Skin of body (tissue), 2 donors: Measurements from ENCODE around the gene IQSEC1. TPM values are rescaled to one million over a fixed set of nuclear protein-coding genes. Genes with fewer than 3 reads are reported as not detected.

ENCODE experiments used
- DNase-seq: peaks from one replicate; lab custom pipeline; 2025; lab: John Stamatoyannopoulos, UW
- total RNA-seq: library from RNA; depleted of rRNA; stranded (reverse); fragments of >200 nt; gene quantifications from one replicate; pipeline ENCODE4 v1.2.3, GENCODE V29; 2014

Gene IQSEC1
- total RNA-seq, 1 donor from 2014 or later, result 21.5 TPM

DNA sequence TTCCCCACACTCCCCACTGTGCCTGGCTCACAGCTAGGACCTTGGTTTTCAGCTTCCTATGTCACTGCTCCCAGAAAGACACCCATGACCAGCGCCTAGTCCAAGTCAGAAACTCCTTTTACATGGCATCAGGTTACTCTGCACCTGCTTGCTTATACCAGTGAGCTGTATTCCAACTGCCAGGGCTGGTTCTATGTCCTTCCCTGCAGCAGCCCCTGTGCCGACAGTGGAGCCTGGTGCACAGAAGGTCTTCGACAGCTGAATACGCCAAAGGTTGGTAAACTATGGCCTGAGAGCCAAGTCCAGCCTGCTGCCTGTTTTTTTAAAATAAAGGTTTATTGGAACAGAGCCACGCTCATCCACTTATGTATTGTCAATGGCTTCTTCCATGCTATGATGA lies 102.5 kb downstream of the IQSEC1 start:
- no peak for DNase-seq

DNA sequence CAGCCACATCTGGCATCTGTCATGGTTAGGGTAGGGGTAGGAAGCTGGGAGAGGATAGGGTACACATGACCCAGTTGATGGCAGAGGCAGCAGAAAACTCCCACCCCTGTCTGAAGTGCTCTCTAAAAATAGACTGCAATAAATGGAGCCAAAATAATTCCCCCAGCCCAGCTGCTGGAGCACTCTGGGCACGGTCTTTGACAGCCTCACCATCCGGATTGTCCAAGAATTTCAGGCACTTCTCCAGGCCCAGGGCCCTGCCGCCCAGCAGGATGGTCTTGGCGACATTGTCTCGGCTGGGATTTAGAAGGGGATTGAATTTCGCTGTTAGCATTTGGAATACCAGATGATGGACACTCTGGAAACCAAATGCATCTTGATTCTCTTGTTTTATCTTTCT lies 103.7 kb downstream of the IQSEC1 start:
- peak; percentile 54 for DNase-seq

DNA sequence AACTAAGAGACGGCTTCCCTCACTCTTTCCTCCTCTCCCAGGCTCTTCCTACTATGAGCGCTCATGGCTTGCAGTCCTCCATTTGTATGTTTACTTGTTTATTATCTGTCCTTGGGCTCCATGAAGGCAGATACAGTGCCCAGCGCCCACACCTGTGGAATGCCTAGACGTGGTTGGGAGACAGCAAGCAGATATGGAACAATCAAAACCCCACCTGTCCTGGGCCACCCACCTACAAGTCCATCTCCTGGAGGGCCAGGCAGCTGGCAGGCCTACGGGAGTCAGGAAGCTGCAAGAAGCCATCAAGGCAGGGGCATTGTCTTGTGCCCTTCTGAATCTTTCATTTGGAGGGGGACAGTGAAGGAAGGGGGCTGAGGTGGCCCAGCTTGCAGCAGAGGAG lies 104.7 kb downstream of the IQSEC1 start:
- no peak for DNase-seq

DNA sequence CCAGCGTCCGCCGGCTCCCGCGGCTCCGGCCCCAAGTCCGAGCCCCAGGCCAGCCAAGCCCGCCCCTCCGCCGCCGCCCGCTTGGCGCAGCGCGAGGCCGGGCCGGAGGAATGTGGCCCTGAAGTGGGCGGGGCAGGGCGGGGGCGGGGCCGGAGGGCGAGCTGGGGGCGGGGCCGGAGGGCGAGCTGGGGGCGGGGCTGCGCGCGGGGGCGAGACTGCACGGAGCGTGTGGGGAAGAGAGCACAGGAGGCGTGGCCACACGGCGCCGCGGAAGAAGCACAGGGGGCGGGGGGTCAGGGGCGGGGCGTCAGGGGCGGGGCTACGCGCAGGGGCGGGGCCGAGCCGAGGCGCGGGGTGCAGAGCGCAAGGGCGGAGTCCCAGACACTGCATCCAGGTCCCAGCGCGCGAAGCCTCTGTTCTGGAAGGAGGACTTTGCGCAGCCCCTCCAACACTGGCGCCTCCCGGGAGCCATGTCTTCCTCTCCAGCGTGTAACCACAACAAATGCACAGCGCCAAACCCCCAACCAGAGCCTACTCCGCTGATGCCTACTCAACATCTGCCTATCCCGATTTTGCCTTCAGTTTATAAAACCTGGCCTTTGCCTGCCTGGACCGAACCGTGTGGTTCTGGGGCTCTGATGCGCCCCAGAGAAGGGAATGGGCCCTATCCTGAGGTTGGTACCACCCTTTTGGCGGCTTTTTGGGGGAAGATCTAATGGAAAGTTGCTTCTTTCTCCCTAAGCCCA lies 105.5 kb downstream of the IQSEC1 start:
- DNase-seq, result peak; percentile 89

DNA sequence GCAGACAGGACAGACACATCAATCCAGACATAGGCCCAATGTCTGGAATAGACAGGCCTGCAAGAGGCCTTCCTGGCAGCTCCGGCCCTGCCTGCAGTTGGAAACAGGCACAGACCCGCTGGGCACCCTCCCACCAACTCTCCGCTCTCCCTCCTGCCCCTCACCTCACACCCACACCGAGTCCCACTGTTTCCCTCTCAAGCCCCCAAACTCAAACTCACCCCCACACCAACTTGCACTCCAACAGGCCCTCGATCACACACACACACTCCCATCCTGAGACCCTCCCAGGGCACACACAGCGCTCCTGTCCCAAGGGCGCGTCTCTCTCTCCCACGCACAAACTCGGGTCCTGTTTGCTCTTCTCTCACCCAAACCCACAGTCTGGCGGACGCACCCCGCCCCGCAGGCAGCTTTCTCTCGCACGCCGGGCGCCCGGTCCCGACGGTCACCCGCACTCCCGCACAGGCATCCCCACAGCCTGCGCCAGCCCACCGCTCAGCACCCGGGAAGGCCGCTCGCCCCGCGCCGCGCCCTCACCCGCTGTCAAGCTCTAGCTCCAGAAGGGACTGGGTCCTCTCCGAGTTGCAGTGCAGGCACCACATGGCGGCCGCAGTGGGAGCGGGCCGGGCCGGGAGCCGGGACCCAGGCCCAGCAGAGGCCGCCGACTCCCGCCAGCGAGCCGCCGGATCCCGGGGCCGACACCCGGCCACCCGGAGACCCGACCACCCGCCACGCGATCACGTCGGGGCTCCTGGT lies 106.2 kb downstream of the IQSEC1 start:
- no peak for DNase-seq

DNA sequence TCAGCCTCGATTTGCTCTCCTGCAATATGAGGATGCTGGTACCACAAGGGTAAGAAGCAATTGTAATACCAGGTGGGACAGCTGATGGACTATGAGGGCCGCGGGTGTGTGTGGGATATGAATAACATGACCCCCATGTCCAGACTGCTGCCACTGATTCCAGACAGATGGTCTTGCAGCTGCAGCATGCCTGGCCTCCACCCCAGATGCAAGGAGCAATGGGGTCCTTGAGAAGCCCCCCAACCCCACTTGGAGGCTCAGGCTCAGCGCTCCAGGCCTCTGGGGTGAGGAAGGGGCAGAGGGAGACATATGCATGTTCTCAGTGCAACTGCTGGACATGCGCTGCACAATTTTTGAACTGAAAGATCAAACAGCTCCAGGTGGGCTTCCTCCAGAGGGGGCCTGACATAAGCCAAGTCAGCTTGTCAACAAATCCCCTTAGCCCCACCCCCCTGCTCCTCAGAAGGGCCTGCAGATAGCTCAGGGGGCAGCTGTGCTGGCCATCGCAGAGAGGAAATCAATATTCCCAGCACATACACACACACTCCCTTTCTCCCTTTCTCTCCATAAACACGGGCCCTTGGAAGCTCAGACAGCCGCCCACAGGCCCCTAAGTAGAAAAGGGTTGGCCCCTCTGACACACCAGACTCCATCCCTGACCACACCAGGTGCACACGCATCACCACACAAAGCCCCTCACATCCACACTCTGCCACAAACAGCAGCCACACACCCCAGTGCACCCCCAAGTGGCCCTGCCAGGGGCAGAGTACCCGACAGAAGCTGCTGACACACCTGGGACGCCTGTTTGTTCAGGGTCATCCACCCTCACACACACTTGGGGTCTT lies 107.0 kb downstream of the IQSEC1 start:
- no peak for DNase-seq

DNA sequence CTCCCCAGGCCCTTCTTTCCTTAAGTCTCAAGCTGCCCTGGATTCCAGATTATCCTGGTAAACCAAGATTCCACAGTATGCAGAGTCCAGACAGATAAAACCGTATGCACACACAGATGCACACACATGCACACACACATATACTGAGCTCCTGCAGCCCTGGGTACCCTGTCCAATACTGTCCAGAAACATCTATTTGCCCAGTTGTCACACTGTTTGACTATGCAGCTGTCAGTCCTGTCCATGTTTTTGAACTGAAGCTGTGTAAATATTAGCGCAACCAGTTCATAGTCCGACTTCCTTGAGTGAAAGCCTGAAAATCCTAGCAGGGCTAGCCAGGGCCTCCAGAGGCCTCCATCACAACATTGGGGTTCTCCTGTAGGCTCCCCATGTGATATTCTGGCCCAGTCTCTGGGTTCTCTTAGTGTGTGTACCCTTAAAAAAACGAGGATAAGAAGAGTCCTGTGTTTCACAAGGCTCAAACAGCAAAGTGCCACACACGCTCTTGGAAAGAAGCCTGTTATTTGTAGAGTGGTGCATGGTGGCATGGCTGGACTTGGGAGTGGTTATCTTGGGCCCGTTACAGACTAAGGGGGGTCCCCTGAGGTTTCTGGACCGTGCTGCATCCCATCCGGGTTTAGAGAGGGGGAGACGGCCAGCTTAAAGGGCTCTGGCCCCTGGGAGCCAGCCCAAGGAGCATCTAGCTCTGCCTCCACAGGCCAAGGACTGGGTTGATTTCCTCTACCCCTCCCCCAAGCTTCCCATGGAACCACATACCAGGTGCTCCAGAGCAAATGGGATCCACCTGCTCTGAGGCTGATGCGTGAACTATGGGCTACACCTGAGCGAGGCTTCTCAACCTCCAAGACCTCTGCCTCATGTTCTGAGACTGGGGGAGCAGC lies 108.3 kb downstream of the IQSEC1 start:
- DNase-seq, result no peak

DNA sequence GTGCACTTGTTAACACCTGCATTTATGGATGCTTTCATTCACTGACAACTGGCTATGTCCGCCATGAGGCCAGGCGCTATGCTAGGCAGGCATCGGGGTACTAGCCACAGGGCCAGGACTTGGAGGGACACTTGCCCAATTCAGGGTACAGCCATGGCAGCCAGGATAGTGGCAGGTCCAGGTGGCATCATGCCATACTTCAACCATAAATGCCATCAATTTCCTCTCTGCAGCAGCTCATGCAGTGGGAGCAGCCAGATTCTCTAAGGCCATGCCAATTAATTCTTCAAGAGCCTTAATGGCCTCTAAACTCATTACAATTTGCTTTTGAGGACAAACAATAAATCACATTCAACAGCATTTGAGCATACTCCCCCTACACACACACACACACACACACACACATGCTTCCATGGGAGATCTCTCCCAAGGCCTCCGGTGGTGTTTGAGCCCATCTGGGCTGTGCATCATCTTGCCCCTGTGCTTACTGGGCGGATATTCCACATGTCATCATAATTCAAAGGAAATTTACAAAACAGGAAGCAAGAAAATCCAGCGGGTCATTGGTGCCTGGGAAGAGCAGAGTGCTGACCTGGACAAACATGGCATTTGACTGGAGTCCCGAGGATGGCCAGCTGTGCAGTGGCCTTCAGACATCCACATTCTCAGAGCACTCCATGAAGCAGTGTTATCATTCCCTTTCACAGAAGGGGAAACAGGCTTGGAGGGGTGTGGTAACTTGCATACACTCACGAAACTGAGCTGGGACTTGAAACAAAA lies 109.1 kb downstream of the IQSEC1 start:
- DNase-seq, result peak; percentile 32

DNA sequence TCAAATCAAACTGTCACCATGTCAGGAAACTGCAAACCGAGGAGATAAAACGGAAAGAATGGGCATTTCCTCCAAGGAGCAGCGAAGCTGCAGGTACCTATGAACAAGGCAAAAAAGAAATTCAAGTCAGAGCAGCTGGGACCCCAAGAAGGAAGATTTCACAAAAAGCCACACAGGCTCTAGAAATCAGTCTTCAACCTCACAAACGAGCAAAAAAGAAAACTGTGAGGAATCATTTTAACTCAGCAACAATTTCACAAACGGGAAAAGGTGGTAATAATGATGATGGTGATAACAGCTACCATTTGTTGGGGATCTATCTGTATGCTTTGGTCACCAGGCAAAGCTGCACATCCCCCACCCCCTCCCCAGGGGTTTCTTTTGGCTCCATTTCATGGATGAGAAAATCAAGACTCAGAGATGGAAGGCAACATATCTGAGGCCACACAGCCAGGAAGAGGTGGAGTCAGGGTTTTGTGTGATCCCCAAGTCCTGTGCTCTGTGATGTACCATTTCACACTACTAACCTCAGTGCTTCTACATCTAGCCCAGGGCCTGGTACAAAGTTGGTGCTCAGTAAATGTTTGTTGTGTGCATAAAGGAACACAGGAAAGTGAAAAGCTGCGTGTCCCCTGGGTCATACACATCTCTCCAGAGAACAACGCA lies 109.9 kb downstream of the IQSEC1 start:
- no peak for DNase-seq

DNA sequence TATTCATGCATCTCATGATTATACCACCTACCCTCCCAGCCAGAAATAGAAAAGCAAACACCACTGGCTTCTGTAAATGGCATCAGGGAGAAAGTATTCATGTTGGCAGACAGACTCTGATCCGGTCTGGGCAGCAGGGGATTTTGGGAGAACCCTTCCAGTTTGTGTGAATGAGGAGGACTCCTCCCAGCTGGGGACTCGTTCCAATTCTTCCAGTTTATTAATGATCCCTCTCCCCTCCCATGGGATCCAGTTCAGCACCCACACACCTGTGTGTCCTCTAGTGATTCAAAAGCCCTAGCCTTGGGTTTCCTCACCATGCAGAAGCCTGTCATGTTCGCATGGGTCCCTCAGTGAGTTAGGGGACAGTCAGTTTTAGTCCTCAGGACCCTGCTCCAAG lies 110.9 kb downstream of the IQSEC1 start:
- no peak for DNase-seq

DNA sequence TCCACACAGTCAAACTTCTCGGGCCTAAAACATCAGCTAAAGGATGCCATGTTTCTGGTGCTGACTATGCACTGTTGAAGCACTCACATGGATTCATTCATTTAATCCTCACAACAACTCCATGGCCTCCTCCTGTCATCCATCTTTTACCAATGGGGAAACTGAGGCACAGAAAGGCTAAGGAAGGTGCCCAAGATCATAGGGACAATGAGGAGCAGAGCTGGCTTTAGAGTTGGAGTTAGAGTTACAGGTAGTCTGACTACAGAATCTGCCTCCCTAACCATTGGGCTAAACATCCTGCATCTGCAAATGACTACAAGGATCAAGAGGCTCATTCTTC lies 111.6 kb downstream of the IQSEC1 start:
- DNase-seq, result no peak

DNA sequence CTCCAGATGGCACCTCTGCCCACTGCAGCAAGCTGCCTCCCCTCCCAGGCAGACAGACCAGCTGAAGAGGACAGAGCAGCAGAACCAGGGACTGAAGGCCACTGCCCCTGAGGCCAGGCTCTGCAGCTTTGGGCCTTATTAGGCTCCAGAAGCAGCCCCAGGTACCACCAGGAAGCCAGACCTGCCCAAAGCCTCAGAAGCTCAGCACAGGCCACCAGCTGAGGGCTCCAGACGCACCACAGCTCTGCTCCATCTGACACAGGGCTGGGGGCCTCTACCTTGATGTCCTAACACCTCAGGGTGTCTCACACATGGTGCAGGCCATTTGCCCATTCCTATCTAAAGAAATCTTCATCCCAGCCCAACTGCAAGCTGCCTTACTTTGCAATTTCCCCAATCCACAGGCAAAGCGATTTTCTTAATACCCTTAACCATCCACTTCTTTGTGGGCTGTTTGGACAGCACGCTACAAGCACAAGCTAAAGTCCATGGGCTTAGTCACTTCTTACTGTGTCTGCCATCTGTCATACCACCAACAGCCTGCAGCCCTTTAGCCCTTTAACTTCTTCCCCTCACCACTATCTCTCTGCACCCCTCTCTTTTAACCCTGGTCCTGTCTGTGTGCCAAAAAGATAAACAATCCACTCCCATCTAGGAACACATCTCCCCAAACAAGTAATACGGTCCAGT lies 112.1 kb downstream of the IQSEC1 start:
- DNase-seq, result no peak

DNA sequence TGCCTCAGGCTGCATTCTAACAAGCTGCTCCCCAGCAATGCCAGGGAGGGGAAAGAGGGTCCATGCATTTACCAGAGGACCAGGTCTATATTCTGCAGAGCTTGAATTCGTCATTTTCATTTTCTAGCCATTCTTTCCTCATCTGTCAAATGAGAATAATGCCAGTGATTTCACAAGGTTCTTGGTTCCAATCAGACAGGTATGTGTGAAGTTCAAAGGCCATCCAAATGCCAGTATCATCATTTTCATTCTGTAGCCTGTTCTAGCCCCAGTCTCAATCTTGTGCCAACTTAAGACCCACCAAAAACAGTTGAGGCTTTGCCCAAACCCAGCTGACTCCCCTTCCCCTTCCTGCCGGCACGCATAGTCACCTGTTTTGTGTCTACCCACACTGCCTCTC lies 112.7 kb downstream of the IQSEC1 start:
- no peak for DNase-seq

DNA sequence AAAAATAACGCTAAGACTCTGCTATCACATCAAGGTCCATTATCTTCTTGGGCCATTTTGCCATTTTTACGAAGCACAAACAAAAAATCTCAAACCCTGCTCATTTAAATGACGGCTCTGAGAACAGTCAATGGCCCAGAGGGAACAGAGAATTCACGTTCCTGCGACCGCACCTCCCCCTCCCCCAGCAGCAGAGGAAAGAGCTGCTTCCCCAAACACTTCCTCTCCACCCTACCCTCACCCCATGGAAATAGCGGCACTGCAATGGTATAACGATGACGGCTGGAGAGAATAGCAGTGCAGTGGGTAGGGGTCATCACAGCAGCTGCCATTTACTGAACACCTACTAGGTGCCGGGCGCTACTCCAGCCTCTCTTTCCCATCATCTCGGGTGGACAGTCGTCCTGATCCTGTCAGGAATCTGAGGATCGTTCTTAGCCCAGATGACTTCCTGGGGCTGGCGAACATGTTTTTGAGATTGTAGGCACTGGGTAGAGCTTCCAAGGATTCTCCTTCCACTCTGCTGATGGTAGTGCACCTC lies 113.3 kb downstream of the IQSEC1 start:
- no peak for DNase-seq

DNA sequence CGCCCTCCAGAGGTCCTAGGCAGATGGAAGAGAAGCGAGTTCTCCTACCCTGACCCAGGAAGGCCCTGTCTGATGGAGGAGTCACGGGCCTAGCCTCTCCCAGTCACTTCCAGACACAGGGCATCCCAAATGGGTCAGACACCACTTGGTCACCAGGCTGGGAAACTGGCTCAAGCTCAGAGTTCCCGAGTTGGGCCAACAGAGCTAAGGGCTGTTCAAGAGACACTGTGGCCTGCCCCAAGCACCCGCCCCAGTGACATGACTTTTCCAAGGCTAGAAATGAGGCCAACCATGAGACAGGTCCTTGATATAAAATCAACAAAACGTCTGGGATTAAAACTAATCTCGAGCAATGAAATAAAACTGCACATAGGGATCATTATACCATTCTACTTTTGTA lies 113.8 kb downstream of the IQSEC1 start:
- no peak for DNase-seq

DNA sequence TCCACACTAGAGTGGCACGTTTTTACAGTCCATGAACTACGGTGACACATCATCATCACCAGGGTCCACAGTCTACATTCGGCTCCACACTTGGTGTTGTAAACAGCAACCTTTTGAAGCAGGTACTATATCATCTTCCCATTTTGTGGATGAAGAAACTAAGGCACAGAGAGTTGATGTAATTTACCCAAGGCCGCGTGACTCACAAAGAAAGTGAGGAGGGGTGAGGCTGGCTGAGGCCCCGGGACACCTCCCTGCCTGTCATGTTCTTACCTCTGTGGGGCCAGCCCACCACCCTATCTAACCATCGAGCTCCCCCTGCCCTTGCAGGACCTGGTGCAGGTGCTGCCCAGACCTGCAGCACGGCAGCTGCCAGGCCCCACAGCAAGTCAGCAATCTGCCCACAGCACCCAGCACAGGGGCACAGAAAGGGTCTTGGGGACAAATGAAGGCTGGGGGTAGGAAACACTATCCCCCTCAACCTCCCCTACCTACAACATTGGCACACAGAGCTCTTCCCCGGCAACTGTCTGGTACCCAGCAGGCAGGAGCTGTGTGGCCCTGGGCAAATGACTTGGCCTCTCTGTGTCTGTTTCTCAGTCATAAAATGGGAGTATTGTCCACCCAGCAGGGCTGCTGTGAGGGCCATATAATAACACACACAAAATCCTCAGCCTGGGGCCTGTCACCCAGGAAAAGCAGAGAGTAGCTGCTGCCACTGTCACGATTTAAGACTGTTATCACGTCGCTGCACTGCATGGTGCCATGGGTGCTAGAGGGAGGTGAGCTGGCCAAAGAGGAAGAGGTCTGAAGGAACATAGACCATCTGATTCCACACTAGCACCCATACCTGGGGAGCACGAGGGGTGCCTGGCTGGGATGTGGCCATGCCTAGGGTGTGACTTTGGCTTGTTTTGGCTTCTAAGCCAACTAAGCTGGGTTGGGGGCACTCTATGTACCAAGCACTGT lies 115.1 kb downstream of the IQSEC1 start:
- no peak for DNase-seq

DNA sequence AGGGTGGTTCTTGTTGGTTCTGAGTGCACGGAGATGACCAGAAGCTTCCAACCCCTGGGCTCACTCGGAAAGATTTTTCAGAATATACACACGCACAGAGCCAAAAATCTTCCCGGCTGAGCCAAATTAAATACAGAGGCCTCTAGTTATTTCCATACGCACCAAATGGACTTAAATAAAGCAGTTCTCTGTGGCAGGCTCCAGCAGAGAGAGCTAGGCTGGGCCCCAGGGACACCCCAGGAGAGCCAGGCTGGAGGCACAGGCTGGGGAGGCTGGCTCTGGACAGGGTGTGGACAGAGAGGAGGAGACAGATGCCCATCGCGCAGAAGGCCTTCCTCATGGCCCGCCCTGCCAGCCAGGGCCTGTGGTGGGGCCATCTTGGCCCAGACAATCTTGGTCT lies 115.9 kb downstream of the IQSEC1 start:
- DNase-seq, result peak; percentile 49

DNA sequence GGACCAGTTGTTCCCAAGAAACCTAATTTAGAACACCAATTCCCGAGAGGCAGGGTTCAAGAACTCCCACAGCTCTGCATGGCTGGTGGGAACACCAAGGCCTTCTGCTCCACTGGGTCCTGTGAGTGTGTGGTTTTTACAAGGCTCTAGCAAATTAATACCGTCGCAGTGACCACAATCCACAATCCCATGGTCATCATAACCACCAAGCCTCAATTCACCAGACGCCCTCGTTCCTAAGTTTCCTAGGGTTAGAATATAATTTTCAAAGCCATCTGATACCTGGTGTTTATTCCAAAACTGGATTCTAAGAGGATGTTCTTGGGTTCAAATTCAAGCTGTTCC lies 116.9 kb downstream of the IQSEC1 start:
- DNase-seq, result no peak
